ENCODE measurements around the gene THSD4. TPM values are rescaled to one million over a fixed set of nuclear protein-coding genes. Genes with fewer than 3 reads are reported as not detected.

The THSD4 gene
- polyA plus RNA-seq, 1 donor from 2014 or later = 0.46 TPM

DNA sequence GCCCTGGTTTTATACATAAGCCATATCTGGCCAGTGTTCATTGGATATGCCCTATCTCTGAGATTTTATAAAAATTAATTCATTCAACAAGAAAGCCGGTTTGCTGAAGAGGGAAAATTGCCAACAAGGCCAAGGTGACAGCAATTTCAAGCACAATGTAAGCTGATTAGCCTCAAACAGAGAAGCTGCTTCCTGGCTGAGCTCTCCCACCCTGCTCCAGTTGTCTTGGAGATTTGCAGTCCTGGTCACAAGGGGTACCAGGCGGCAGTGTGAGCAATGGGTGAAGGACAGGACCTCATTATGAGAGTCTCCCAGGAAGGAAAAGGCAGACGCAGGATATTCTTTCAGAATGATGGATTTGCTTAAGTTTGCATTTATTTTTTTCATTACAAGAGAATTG, 5.4 kb upstream of the THSD4 start:
- Histone ChIP-seq H3K9me2 (ENCODE audit: insufficient read depth, low read length) (no peaks in the 10 kb centered on the region), H3F3A (ENCODE audit: insufficient read depth, low read length, poor library complexity, severe bottlenecking) (no peaks in the 10 kb centered on the region), H4K20me1 (ENCODE audit: insufficient read depth) (no peaks in the 10 kb centered on the region), H3K9me3 (ENCODE audit: low read length) (no peaks in the 10 kb centered on the region), H3K4me2 (ENCODE audit: low read length) (no peak overlapping the region), H3K79me2 (replicated peaks; ENCODE audit: insufficient read depth, low read length) (no peaks in the 10 kb centered on the region), H3K36me3 (ENCODE audit: insufficient read depth, low read length) (no peaks in the 10 kb centered on the region), H3K27ac (ENCODE audit: low read length) (peak overlapping the region; percentile 20), H3K4me3 (ENCODE audit: low read length) (no peak overlapping the region), H3K27me3 (ENCODE audit: insufficient read depth, low read depth, low read length) (no peaks in the 10 kb centered on the region), H2AFZ (ENCODE audit: low read depth, low read length) (no peak overlapping the region), H3K9ac (ENCODE audit: low read length) (no peak overlapping the region)
- TF ChIP-seq POLR2AphosphoS5 (IDR thresholded peaks at IDR 0.05) (no peak), SMC3 (conservative IDR thresholded peaks at IDR 0.05; ENCODE audit: poor library complexity) (no peak), TAF1 (IDR thresholded peaks at IDR 0.05; ENCODE audit: low read depth) (no peak), MXI1 (conservative IDR thresholded peaks at IDR 0.05; ENCODE audit: poor library complexity, severe bottlenecking) (no peak), EZH2 (IDR thresholded peaks at IDR 0.05; ENCODE audit: borderline replicate concordance, insufficient read depth, low read length, poor library complexity, severe bottlenecking) (no peak), RAD21 (conservative IDR thresholded peaks at IDR 0.05) (no peak)

DNA sequence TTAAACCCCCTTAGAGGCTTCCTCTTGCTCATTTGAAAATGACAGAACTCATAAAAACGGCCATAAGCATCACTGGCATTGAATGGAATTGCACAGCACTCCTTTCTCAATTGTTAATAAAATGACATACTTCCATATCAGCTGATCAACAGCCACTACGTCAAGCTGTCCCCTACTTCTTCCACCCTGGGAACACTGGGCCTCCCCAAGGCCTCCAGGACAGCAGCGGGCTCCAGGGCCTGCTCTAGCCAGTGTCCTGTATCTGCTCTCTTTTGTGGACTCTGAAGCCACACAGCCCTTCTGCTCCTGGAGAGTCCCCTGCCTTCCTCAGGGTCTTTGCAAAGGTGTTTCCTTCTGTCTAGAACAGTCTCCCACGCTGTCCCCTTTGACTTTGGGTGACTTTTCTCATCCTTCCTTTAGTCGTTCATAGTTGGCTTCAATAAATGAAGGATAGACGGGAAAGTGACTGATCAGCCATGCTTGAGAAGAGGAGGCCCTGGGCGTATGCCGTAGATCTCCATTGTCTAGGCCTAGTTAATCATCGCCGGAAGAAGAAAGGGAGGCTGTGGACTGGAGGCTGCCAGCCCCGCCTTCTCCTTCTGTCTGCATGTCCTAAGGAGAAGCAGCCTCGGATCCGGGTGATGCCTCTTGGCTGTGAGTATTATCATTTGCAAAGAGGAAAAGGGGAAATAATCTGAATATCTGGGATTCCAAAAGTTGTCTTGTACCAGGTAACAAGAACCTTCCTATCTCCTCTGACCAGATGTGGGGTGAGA, 4.7 kb upstream of the THSD4 start:
- Histone ChIP-seq H3K4me3 (ENCODE audit: low read length) (no peak overlapping the region), H4K20me1 (ENCODE audit: insufficient read depth) (no peaks in the 10 kb centered on the region), H3K4me2 (ENCODE audit: low read length) (no peak overlapping the region), H3K9me2 (ENCODE audit: insufficient read depth, low read length) (no peaks in the 10 kb centered on the region), H3K27me3 (ENCODE audit: insufficient read depth, low read depth, low read length) (no peaks in the 10 kb centered on the region), H3K79me2 (replicated peaks; ENCODE audit: insufficient read depth, low read length) (no peaks in the 10 kb centered on the region), H2AFZ (ENCODE audit: low read depth, low read length) (no peak overlapping the region), H3K9me3 (ENCODE audit: low read length) (no peaks in the 10 kb centered on the region), H3K36me3 (ENCODE audit: insufficient read depth, low read length) (no peaks in the 10 kb centered on the region), H3K9ac (ENCODE audit: low read length) (no peak overlapping the region), H3K27ac (ENCODE audit: low read length) (no peak overlapping the region), H3F3A (ENCODE audit: insufficient read depth, low read length, poor library complexity, severe bottlenecking) (no peaks in the 10 kb centered on the region)
- TF ChIP-seq, protein P1, sequence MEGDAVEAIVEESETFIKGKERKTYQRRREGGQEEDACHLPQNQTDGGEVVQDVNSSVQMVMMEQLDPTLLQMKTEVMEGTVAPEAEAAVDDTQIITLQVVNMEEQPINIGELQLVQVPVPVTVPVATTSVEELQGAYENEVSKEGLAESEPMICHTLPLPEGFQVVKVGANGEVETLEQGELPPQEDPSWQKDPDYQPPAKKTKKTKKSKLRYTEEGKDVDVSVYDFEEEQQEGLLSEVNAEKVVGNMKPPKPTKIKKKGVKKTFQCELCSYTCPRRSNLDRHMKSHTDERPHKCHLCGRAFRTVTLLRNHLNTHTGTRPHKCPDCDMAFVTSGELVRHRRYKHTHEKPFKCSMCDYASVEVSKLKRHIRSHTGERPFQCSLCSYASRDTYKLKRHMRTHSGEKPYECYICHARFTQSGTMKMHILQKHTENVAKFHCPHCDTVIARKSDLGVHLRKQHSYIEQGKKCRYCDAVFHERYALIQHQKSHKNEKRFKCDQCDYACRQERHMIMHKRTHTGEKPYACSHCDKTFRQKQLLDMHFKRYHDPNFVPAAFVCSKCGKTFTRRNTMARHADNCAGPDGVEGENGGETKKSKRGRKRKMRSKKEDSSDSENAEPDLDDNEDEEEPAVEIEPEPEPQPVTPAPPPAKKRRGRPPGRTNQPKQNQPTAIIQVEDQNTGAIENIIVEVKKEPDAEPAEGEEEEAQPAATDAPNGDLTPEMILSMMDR (IDR thresholded peaks at IDR 0.05; ENCODE audit: poor library complexity, severe bottlenecking) = no peak
- TF ChIP-seq POLR2AphosphoS5 (IDR thresholded peaks at IDR 0.05) (no peak), TAF1 (IDR thresholded peaks at IDR 0.05; ENCODE audit: low read depth) (no peak), EZH2 (IDR thresholded peaks at IDR 0.05; ENCODE audit: borderline replicate concordance, insufficient read depth, low read length, poor library complexity, severe bottlenecking) (no peak), RAD21 (conservative IDR thresholded peaks at IDR 0.05) (no peak), MXI1 (conservative IDR thresholded peaks at IDR 0.05; ENCODE audit: poor library complexity, severe bottlenecking) (no peak), EP300 (conservative IDR thresholded peaks at IDR 0.05; ENCODE audit: poor library complexity, severe bottlenecking) (no peak), SMC3 (conservative IDR thresholded peaks at IDR 0.05; ENCODE audit: poor library complexity) (no peak)
- TF ChIP-seq, protein P2, sequence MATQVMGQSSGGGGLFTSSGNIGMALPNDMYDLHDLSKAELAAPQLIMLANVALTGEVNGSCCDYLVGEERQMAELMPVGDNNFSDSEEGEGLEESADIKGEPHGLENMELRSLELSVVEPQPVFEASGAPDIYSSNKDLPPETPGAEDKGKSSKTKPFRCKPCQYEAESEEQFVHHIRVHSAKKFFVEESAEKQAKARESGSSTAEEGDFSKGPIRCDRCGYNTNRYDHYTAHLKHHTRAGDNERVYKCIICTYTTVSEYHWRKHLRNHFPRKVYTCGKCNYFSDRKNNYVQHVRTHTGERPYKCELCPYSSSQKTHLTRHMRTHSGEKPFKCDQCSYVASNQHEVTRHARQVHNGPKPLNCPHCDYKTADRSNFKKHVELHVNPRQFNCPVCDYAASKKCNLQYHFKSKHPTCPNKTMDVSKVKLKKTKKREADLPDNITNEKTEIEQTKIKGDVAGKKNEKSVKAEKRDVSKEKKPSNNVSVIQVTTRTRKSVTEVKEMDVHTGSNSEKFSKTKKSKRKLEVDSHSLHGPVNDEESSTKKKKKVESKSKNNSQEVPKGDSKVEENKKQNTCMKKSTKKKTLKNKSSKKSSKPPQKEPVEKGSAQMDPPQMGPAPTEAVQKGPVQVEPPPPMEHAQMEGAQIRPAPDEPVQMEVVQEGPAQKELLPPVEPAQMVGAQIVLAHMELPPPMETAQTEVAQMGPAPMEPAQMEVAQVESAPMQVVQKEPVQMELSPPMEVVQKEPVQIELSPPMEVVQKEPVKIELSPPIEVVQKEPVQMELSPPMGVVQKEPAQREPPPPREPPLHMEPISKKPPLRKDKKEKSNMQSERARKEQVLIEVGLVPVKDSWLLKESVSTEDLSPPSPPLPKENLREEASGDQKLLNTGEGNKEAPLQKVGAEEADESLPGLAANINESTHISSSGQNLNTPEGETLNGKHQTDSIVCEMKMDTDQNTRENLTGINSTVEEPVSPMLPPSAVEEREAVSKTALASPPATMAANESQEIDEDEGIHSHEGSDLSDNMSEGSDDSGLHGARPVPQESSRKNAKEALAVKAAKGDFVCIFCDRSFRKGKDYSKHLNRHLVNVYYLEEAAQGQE (IDR thresholded peaks at IDR 0.05; ENCODE audit: borderline replicate concordance) = no peak

All from neural cell (in vitro differentiated cells).